Breast epithelium (tissue), 3 donors: Measurements from ENCODE around the gene SAP30BP.

Experiments
- CTCF ChIP-seq, 3 donors: fragments of 450-650 bp; IDR thresholded peaks; one replicate each; pipeline ENCODE4 v1.5.1; 2016 to 2017; ENCODE audit warnings: antibody characterized with exemption in 3 of 3, mild to moderate bottlenecking in 3 of 3, moderate library complexity in 3 of 3
- POLR2AphosphoS5 ChIP-seq, 3 donors: sonication (generic); formaldehyde crosslinking; IDR thresholded peaks; one replicate each; pipeline ENCODE4 v1.6.1; 2017; ENCODE audit warnings: antibody characterized with exemption in 3 of 3

- TF ChIP-seq CTCF (IDR thresholded peaks at IDR 0.05): no peak
- no peak for TF ChIP-seq POLR2AphosphoS5 (IDR thresholded peaks at IDR 0.05)
Measured at GRCh38 chr17:75729351-75729750, 62.2 kb downstream of the SAP30BP start.
